Kidney epithelial cell (primary cell): Measurements from ENCODE around the gene RIMBP2. TPM values are rescaled to one million over a fixed set of nuclear protein-coding genes. Genes with fewer than 3 reads are reported as not detected.

Source experiments
- DNase-seq: peaks from one replicate; pipeline ENCODE4 v3.0.0-alpha.2; 2010; ENCODE audit warnings: low read depth
- H3K27me3 ChIP-seq: 2 replicates; pipeline ENCODE4 v1.6.0; 2011; ENCODE audit warnings: low read length; ENCODE audit not compliant: control insufficient read depth, insufficient read depth
- H3K36me3 ChIP-seq: 2 replicates; pipeline ENCODE4 v1.5.1; 2011; ENCODE audit warnings: low read length; ENCODE audit not compliant: control insufficient read depth, insufficient read depth
- H3K4me3 ChIP-seq: 2 replicates; pipeline ENCODE4 v1.5.1; 2011; ENCODE audit warnings: low read depth, mild to moderate bottlenecking, control low read depth, low read length
- total RNA-seq: library from RNA; depleted of rRNA; stranded (reverse); fragments of >200 nt; gene quantifications from 2 replicates; pipeline ENCODE4 v1.2.3, GENCODE V29; 2015
- TF ChIP-seq, protein P1 (sequence below): IDR thresholded peaks from 2 replicates; pipeline ENCODE4 v1.5.1; 2011; ENCODE audit warnings: mild to moderate bottlenecking, moderate library complexity, low read length, control low read depth, inconsistent platforms; ENCODE audit not compliant: insufficient read depth, poor library complexity, severe bottlenecking

The RIMBP2 gene
- total RNA-seq, 1 donor from 2014 or later = 0.50 TPM

GRCh38 chr12:130702966-130703732 is 12.9 kb downstream of the RIMBP2 start:
- H3K36me3 ChIP-seq = no peaks in the 10 kb centered on the region
- TF ChIP-seq, protein P1, sequence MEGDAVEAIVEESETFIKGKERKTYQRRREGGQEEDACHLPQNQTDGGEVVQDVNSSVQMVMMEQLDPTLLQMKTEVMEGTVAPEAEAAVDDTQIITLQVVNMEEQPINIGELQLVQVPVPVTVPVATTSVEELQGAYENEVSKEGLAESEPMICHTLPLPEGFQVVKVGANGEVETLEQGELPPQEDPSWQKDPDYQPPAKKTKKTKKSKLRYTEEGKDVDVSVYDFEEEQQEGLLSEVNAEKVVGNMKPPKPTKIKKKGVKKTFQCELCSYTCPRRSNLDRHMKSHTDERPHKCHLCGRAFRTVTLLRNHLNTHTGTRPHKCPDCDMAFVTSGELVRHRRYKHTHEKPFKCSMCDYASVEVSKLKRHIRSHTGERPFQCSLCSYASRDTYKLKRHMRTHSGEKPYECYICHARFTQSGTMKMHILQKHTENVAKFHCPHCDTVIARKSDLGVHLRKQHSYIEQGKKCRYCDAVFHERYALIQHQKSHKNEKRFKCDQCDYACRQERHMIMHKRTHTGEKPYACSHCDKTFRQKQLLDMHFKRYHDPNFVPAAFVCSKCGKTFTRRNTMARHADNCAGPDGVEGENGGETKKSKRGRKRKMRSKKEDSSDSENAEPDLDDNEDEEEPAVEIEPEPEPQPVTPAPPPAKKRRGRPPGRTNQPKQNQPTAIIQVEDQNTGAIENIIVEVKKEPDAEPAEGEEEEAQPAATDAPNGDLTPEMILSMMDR = no peak
- H3K4me3 ChIP-seq = no peak overlapping the region
- H3K27me3 ChIP-seq = peaks cover 4% of the 10 kb centered on the region
- DNase-seq = no peak

DNA sequence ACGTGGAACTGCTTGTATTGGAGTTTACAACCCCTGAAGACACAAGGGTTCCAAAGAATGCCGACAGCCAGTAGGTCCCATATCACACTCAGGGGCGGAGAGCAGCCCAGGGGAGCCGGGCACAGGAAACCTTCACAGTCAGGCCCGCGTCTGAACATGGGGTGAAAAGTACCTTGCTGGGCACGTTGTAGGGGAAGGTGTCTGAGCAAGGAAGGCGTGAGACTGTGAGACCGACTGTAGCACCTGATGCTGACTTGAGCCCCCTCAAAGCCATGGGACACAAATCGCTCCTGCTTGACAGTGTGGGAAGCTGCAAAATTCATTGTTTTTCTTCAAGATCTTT is 14.7 kb downstream of the RIMBP2 start:
- Histone ChIP-seq H3K36me3 (no peaks in the 10 kb centered on the region), H3K27me3 (peaks cover 4% of the 10 kb centered on the region), H3K4me3 (no peak overlapping the region)
- DNase-seq = no peak
- TF ChIP-seq, protein P1 = no peak

- no peak for DNase-seq
- Histone ChIP-seq H3K36me3 (no peaks in the 10 kb centered on the region), H3K4me3 (no peak overlapping the region), H3K27me3 (peaks cover 4% of the 10 kb centered on the region)
- TF ChIP-seq, protein P1 = no peak
Measured at GRCh38 chr12:130700492-130701401, 15.4 kb downstream of the RIMBP2 start.

DNA sequence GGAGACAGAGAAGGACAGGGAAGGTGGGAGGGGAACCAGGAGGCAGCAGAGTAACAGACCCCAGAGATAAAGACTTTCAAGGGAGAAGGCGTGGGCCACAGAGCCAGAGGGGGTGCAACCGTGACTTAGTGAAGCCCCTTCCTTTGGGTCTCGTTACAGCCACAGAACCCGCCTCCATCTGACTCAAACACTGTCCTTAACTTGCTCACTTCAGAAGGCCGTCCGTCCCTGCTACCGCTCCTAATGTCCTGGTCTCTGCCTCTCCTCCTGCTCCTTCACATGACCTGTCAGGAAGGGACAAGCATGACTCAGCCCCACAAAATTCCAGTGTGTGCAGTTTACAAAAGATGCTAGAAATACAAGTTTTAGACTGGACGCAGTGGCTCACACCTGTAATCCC is 18.0 kb downstream of the RIMBP2 start:
- Histone ChIP-seq H3K4me3 (no peak overlapping the region), H3K36me3 (no peaks in the 10 kb centered on the region), H3K27me3 (no peaks in the 10 kb centered on the region)
- TF ChIP-seq, protein P1 = no peak
- no peak for DNase-seq

- H3K36me3 ChIP-seq = no peaks in the 10 kb centered on the region
- TF ChIP-seq, protein P1 = no peak
- no peaks in the 10 kb centered on the region for H3K27me3 ChIP-seq
- DNase-seq = no peak
- no peak overlapping the region for H3K4me3 ChIP-seq
Measured at GRCh38 chr12:130696379-130697100, 19.6 kb downstream of the RIMBP2 start.
